Gastroesophageal sphincter (tissue), 4 donors: ENCODE measurements around the gene EMID1. TPM values are rescaled to one million over a fixed set of nuclear protein-coding genes. Genes with fewer than 3 reads are reported as not detected.

Source experiments
- ATAC-seq: fragments of 150-250 bp; one replicate; pipeline ENCODE4 v1.9.1; 2016; ENCODE audit warnings: mild to moderate bottlenecking, moderate library complexity
- H3K27ac ChIP-seq, 4 donors: fragments of 200-600 bp; sonication (generic) in 3 of 4; 1 replicate in 3 of 4; 2 replicates in 1 of 4; pipeline ENCODE4 v1.5.1; 2016 to 2019
- H3K27me3 ChIP-seq: fragments of 200-600 bp; sonication (generic); one replicate; pipeline ENCODE4 v1.5.1; 2019
- H3K36me3 ChIP-seq, 2 donors: fragments of 200-600 bp; sonication (generic); one replicate each; pipeline ENCODE4 v1.5.1; 2019; ENCODE audit warnings: control low read depth in 1 of 2
- H3K4me1 ChIP-seq, 3 donors: fragments of 200-600 bp; sonication (generic); 1 replicate in 2 of 3; 2 replicates in 1 of 3; pipeline ENCODE4 v1.5.1; 2016 to 2019; ENCODE audit warnings: control low read depth in 2 of 3
- H3K4me3 ChIP-seq, 2 donors: fragments of 200-600 bp; sonication (generic); one replicate each; pipeline ENCODE4 v1.5.1; 2019; ENCODE audit warnings: mild to moderate bottlenecking in 1 of 2, moderate library complexity in 1 of 2
- H3K9me3 ChIP-seq, 3 donors: fragments of 200-600 bp; sonication (generic); one replicate each; pipeline ENCODE4 v1.5.1; 2017 to 2019; ENCODE audit warnings: control low read depth in 2 of 3
- CTCF ChIP-seq, 4 experiments: fragments of 200-600 bp in 2 of 4; fragments of 450-650 bp in 2 of 4; sonication (generic) in 1 of 4; IDR thresholded peaks; one replicate each; pipeline ENCODE4 v1.5.1; 2017 to 2019; ENCODE audit warnings: antibody characterized with exemption in 4 of 4, mild to moderate bottlenecking in 2 of 4, moderate library complexity in 2 of 4
- EP300 ChIP-seq: sonication (generic); formaldehyde crosslinking; IDR thresholded peaks from one replicate; pipeline ENCODE4 v1.6.1; 2017; ENCODE audit warnings: antibody characterized with exemption, mild to moderate bottlenecking
- POLR2A ChIP-seq, 2 donors: fragments of 450-650 bp; IDR thresholded peaks; one replicate each; pipeline ENCODE4 v1.6.1; 2017; ENCODE audit warnings: antibody characterized with exemption in 2 of 2, mild to moderate bottlenecking in 2 of 2, moderate library complexity in 1 of 2
- POLR2AphosphoS5 ChIP-seq: sonication (generic); formaldehyde crosslinking; IDR thresholded peaks from one replicate; pipeline ENCODE4 v1.6.1; 2017; ENCODE audit warnings: antibody characterized with exemption
- WGBS, 2 donors: methylation state at CpG; one replicate each; pipeline ENCODE4 v1.1.5; 2018; ENCODE audit warnings: low coverage in 1 of 2; 5-methylcytosine and 5-hydroxymethylcytosine counted together
- total RNA-seq, 4 donors: library from RNA; depleted of rRNA; stranded (reverse); fragments of >200 nt; gene quantifications; one replicate each; pipeline ENCODE4 v1.1.0, GENCODE V29; 2016

Gene EMID1
- total RNA-seq, 4 donors from 2014 or later = 0.15 to 1.5 (median 0.69) TPM

- 86 to 89% methylated on average over 1 to 4 of the region's 8 CpGs for WGBS, 2 donors
- no peak for ATAC-seq
- Histone ChIP-seq H3K27ac (no peak overlapping the region), H3K4me3 (no peak overlapping the region), H3K27me3 (peaks cover 7% of the 10 kb centered on the region), H3K4me1 (no peaks in the 10 kb centered on the region), H3K36me3 (no peaks in the 10 kb centered on the region), H3K9me3 (peaks cover 0 to 4% (median 0%) of the 10 kb centered on the region in 3 donors)
- TF ChIP-seq POLR2AphosphoS5 = no peak
- no peak for TF ChIP-seq POLR2A (IDR thresholded peaks at IDR 0.05)
- TF ChIP-seq CTCF (IDR thresholded peaks at IDR 0.05) = no peak
- no peak for TF ChIP-seq EP300
Observed at GRCh38 chr22:29190051-29190450, 15.6 kb upstream of the EMID1 start.

GRCh38 chr22:29190918-29191317 lies 14.8 kb upstream of the EMID1 start:
- peaks cover 0 to 4% (median 0%) of the 10 kb centered on the region in 3 donors for H3K9me3 ChIP-seq
- H3K4me3 ChIP-seq = no peak overlapping the region
- ATAC-seq = no peak
- no peaks in the 10 kb centered on the region for H3K36me3 ChIP-seq
- no peak overlapping the region for H3K27ac ChIP-seq
- H3K4me1 ChIP-seq = no peaks in the 10 kb centered on the region
- H3K27me3 ChIP-seq = peaks cover 7% of the 10 kb centered on the region
- 81 to 91% methylated on average over 9 of the region's 10 CpGs for WGBS, 2 donors
- TF ChIP-seq CTCF (IDR thresholded peaks at IDR 0.05) (no peak), POLR2AphosphoS5 (no peak), POLR2A (IDR thresholded peaks at IDR 0.05) (no peak), EP300 (no peak)

GRCh38 chr22:29193021-29193420 lies 12.7 kb upstream of the EMID1 start:
- H3K9me3 ChIP-seq = peaks cover 0 to 4% (median 0%) of the 10 kb centered on the region in 3 donors
- TF ChIP-seq POLR2AphosphoS5 (no peak), POLR2A (IDR thresholded peaks at IDR 0.05) (no peak), EP300 (no peak), CTCF (IDR thresholded peaks at IDR 0.05) (no peak)
- no peak for ATAC-seq
- no peaks in the 10 kb centered on the region for H3K4me1 ChIP-seq
- 50 to 57% methylated on average over 2 to 8 of the region's 8 CpGs for WGBS, 2 donors
- H3K36me3 ChIP-seq = no peaks in the 10 kb centered on the region
- no peak overlapping the region for H3K4me3 ChIP-seq
- H3K27me3 ChIP-seq = peaks cover 7% of the 10 kb centered on the region
- H3K27ac ChIP-seq = no peak overlapping the region

GRCh38 chr22:29194184-29194583 lies 11.5 kb upstream of the EMID1 start:
- TF ChIP-seq POLR2A (IDR thresholded peaks at IDR 0.05) (no peak), EP300 (no peak), CTCF (IDR thresholded peaks at IDR 0.05) (no peak), POLR2AphosphoS5 (no peak)
- Histone ChIP-seq H3K4me3 (no peak overlapping the region), H3K36me3 (no peaks in the 10 kb centered on the region), H3K4me1 (no peaks in the 10 kb centered on the region), H3K27ac (no peak overlapping the region), H3K9me3 (peaks cover 0 to 4% (median 0%) of the 10 kb centered on the region in 3 donors), H3K27me3 (peaks cover under 1% of the 10 kb centered on the region)
- no peak for ATAC-seq
- WGBS, 2 donors = 80% methylated on average over 1 of the region's 2 CpGs; no CpG with 5 or more reads in 1 of the 2 donors

GRCh38 chr22:29195118-29195963 lies 10.4 kb upstream of the EMID1 start:
- no peak overlapping the region for H3K4me3 ChIP-seq
- H3K9me3 ChIP-seq = peaks cover 0 to 4% (median 0%) of the 10 kb centered on the region in 3 donors
- no peaks in the 10 kb centered on the region for H3K4me1 ChIP-seq
- no peaks in the 10 kb centered on the region for H3K36me3 ChIP-seq
- ATAC-seq = no peak
- no peak overlapping the region for H3K27ac ChIP-seq
- no peaks in the 10 kb centered on the region for H3K27me3 ChIP-seq
- no peak for TF ChIP-seq CTCF (IDR thresholded peaks at IDR 0.05)
- TF ChIP-seq POLR2A (IDR thresholded peaks at IDR 0.05) = no peak
- no peak for TF ChIP-seq POLR2AphosphoS5
- TF ChIP-seq EP300 = no peak
- WGBS, 2 donors = 70 to 80% methylated on average over 2 to 4 of the region's 8 CpGs
